GM20431 (cell line): Measurements from ENCODE around the gene POLR3F.
"Not testable (repeated sequence)": the region's sequence is repeated elsewhere in the genome, so short reads cannot be mapped to it uniquely, and the experiment has no call there.

Source experiments
- in situ Hi-C: fragments of 300-500 bp; cut with MseI, MboI; formaldehyde crosslinking; loops from one replicate; pipeline ENCODE4 v1.15.0; 2020; ENCODE audit warnings: low sequenced_read_pairs; ENCODE audit not compliant: unreplicated experiment

The POLR3F gene

GRCh38 chr20:18501672-18502071, 34.5 kb downstream of the POLR3F start:
- in situ Hi-C loops = not testable (repeated sequence)

GRCh38 chr20:18504479-18505060, 37.4 kb downstream of the POLR3F start:
- in situ Hi-C loops = no loop called here

DNA sequence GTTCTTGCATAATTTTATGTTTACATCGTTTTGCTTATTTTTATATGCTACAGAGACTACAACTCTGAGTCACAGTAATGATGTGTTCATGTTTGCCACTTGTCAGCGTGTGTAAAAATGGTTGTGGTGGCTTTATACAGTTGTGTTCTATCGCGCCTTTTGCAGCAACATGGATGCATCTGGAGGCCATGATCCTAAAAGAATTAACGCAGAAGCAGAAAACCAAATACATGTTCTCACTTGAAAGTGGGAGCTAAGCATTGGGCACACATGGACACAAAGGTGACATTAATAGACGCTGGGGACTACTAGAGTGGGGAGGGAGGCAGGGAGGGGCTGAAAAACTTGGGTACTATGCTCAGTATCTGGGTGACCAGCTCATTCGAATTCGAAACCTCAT, 39.6 kb downstream of the POLR3F start:
- in situ Hi-C loops = no loop called here

DNA sequence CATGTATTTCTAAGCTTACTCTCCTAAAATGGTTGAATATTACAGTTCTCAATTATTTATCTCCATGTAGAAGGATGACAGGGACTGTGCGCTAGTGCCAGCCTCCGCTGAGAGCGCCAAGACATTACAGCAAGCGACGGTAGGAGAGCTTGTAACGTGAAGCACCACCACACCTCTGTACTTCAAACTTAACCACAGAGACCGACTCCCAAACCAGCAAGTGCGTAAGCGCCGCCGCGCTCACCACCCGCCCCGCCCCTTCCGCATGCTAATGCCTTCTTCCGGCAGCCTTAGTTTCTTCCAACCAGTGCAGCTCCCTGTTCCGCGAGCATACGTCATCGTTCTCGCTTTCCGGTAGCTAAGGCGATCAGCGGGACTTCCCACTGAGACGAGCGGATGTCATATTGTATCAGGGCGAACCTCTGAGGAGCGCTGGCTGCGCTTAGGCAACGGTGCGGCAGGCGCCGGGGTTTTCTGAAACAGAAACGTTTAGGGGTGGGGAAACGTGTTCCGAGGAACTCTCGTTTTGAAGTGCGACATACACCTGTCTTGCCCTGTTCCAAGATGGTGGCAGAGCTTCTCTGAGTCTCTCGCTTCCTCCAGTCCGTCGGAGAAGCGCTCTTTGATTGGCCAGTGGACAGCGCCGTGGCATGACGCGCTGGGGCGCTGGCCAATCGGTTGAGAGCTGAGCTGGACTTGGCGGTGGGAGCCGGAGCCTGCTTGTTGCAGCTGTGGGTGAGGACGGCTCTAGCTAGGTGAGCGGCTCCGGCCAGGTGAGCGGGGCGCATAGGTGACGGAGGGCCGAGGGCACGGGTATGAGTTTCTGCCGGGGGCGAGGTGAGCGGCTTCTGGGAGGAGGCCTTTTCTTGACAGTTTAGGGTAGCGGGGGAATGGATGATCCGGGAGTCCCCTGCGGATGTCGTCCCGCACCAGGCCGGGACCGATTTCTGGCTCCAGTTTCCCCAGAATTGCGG, 40.3 kb downstream of the POLR3F start, which contains the start of gene SEC23B:
Gene SEC23B (plus strand): TSS at position 723 of the 974 bp plus-strand sequence. CDS start 2,896 bp downstream, outside the sequence.
- in situ Hi-C loops = no loop called here

- in situ Hi-C loops = no loop called here
Observed at GRCh38 chr20:18511571-18511970, 44.4 kb downstream of the POLR3F start.

- in situ Hi-C loops = no loop called here
Observed at GRCh38 chr20:18513208-18513607, 46.0 kb downstream of the POLR3F start.

DNA sequence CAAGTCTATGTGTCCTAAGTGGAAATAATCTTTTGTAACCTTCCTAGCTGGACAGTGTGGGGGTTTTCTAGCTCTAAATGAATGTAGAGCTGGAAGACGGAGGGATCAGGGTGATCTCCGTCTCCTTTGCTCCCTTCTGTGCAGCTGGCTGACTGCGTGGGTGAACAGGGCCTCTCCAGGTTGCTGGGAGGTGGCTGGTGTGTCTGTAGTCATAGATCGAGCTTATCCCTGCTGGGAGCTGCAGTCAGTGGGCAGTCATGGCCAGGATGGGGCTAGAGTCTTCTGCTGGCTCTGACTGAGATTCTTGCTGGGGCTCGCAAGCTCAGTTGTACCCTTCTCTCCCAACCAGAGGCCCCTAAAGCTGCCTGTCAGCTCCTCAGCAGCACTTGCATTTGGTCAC, 46.9 kb downstream of the POLR3F start:
- in situ Hi-C loops = no loop called here

DNA sequence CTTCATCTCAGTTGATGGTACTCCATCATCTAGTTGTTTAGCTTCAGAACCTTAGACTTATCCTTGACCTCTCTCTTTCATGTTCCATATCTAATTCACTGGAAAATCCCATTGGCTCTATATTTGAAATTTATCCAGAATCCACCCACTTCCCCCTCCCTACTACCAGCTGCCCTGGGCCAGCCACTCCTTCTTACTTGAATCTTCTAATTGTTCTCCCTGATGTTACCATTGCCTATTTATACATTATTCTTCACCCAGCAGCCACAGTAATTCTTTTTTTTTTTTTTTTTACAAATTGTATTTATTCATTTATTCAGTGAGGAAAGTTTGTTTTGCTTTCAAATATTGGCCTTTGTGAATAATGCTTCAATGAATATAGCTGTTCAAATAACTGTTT, 48.8 kb downstream of the POLR3F start:
- in situ Hi-C loops = no loop called here

DNA sequence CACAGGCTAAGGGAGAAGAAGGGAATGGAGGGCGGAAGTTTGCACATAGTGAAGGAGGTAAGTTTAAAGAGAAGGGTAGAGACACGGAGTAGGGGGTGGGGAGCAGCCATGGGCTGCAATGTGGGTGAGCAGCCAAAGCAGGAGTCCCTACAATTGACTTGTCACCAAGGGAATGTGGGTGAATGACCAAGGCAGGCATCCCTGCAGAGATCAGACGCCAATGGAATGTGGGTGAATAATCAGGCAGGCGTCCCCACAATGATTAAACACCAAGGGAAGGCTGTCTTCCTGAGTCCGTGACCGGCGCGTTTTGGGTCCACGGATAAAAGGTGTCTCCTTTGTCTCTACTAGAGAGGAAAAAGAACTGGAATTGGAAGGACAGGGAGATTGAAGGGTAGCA, 54.9 kb downstream of the POLR3F start:
- in situ Hi-C loops = not testable (repeated sequence)

DNA sequence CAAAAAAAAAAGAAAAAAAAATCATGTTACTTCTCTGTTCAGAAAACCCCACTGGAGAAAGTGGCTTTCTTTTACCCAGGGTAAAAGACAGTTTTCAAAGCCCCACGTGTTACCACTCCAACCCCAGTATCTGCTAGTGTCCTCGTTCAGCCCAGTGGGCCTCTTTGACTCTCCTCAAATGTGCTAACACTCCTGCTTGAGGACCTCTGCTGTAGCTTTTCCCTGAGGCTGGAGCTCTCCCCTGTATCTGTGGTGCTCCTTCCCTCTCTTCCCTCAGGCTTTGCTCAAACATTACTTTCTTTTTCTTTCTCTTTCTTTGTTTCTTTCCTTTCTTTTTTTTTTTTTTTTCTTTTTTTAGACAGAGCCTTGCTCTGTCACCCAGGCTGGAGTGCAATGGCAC, 55.9 kb downstream of the POLR3F start:
- in situ Hi-C loops = no loop called here

- in situ Hi-C loops = no loop called here
Observed at GRCh38 chr20:18524646-18525045, 57.5 kb downstream of the POLR3F start.

DNA sequence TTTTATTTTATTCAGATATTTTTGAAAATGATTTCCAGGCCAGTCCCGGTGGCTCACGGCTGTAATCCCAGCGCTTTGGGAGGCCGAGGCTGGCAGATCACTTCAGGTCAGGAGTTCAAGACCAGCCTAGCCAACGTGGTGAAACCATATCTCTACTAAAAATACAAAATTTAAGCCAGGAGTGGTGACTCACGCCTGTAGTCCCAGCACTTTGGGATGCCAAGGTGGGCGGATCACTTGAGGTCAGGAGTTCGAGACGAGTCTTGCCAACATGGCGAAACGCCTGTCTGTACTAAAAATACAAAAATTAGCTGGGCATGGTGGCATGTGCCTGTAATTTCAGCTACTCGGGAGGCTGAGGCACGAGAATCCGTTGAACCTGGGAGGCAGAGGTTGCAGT, 59.6 kb downstream of the POLR3F start:
- in situ Hi-C loops = not testable (repeated sequence)

- in situ Hi-C loops = no loop called here
Observed at GRCh38 chr20:18527339-18527738, 60.1 kb downstream of the POLR3F start.

- in situ Hi-C loops = no loop called here
Observed at GRCh38 chr20:18527836-18528235, 60.6 kb downstream of the POLR3F start.

- in situ Hi-C loops = no loop called here
Observed at GRCh38 chr20:18529041-18529440, 61.9 kb downstream of the POLR3F start.

- in situ Hi-C loops = no loop called here
Observed at GRCh38 chr20:18532626-18533025, 65.4 kb downstream of the POLR3F start.

GRCh38 chr20:18533491-18533890, 66.3 kb downstream of the POLR3F start:
- in situ Hi-C loops = no loop called here

- in situ Hi-C loops = no loop called here
Observed at GRCh38 chr20:18533978-18534644, 66.9 kb downstream of the POLR3F start.
